Endothelial cell (in vitro differentiated cells): ENCODE results near the gene TSEN54. TPM values are rescaled to one million over a fixed set of nuclear protein-coding genes. Genes with fewer than 3 reads are reported as not detected.

Experiments used
- DNase-seq: peaks from one replicate; pipeline ENCODE4 v3.0.0; 2021; ENCODE audit warnings: low spot score
- H3K27ac Mint-ChIP-seq: one replicate; pipeline ENCODE4 v1.8.0; 2021; ENCODE audit warnings: mixed read lengths, inconsistent platforms; ENCODE audit not compliant: unreplicated experiment
- H3K27me3 Mint-ChIP-seq: one replicate; pipeline ENCODE4 v1.8.0; 2021; ENCODE audit warnings: mild to moderate bottlenecking, moderate library complexity, mixed read lengths, inconsistent platforms; ENCODE audit not compliant: unreplicated experiment
- H3K36me3 Mint-ChIP-seq: one replicate; pipeline ENCODE4 v1.8.0; 2021; ENCODE audit warnings: mild to moderate bottlenecking, low read depth, mixed read lengths, inconsistent platforms; ENCODE audit not compliant: unreplicated experiment
- H3K4me1 Mint-ChIP-seq: one replicate; pipeline ENCODE4 v1.8.0; 2021; ENCODE audit warnings: mild to moderate bottlenecking, mixed read lengths, inconsistent platforms; ENCODE audit not compliant: unreplicated experiment
- H3K4me3 Mint-ChIP-seq: one replicate; pipeline ENCODE4 v1.8.0; 2021; ENCODE audit warnings: mild to moderate bottlenecking, mixed read lengths, inconsistent platforms; ENCODE audit not compliant: unreplicated experiment
- H3K9me3 Mint-ChIP-seq: one replicate; pipeline ENCODE4 v1.8.0; 2021; ENCODE audit warnings: mixed read lengths, inconsistent platforms; ENCODE audit not compliant: unreplicated experiment
- CTCF ChIP-seq: fragments of 200-600 bp; sonication (generic); IDR thresholded peaks from one replicate; pipeline ENCODE4 v1.5.0; 2021; ENCODE audit warnings: antibody characterized with exemption; ENCODE audit not compliant: unreplicated experiment
- total RNA-seq: library from RNA; stranded (reverse); fragmentation: NEBNext Ultra II Directional; extraction: Animal tissue kit (Norgen Biotek cat#: 25700); gene quantifications from one replicate; pipeline ENCODE4 v1.2.1, GENCODE V29; 2021; ENCODE audit not compliant: unreplicated experiment

Gene TSEN54
- total RNA-seq, 1 donor from 2014 or later, result 18.8 TPM

GRCh38 chr17:75507733-75508719 is 8.3 kb upstream of the TSEN54 start:
- DNase-seq, result no peak
- peak overlapping the region; percentile 36 for H3K27ac Mint-ChIP-seq
- H3K27me3 Mint-ChIP-seq, result peaks cover 13% of the 10 kb centered on the region
- H3K9me3 Mint-ChIP-seq, result no peaks in the 10 kb centered on the region
- peaks cover 14% of the 10 kb centered on the region for H3K4me1 Mint-ChIP-seq
- no peak for TF ChIP-seq CTCF
- no peak overlapping the region for H3K4me3 Mint-ChIP-seq
- peaks cover 9% of the 10 kb centered on the region for H3K36me3 Mint-ChIP-seq

GRCh38 chr17:75508931-75509361 is 7.4 kb upstream of the TSEN54 start:
- H3K27me3 Mint-ChIP-seq, result peaks cover 16% of the 10 kb centered on the region
- H3K27ac Mint-ChIP-seq, result no peak overlapping the region
- H3K9me3 Mint-ChIP-seq, result no peaks in the 10 kb centered on the region
- DNase-seq, result no peak
- TF ChIP-seq CTCF, result no peak
- peaks cover 9% of the 10 kb centered on the region for H3K36me3 Mint-ChIP-seq
- peaks cover 23% of the 10 kb centered on the region for H3K4me1 Mint-ChIP-seq
- H3K4me3 Mint-ChIP-seq, result no peak overlapping the region

- TF ChIP-seq CTCF, result no peak
- no peak for DNase-seq
- H3K9me3 Mint-ChIP-seq, result no peaks in the 10 kb centered on the region
- H3K4me1 Mint-ChIP-seq, result peaks cover 25% of the 10 kb centered on the region
- peak overlapping the region; percentile 72 for H3K27ac Mint-ChIP-seq
- peaks cover 9% of the 10 kb centered on the region for H3K36me3 Mint-ChIP-seq
- peak overlapping the region; percentile 71 for H3K4me3 Mint-ChIP-seq
- H3K27me3 Mint-ChIP-seq, result peaks cover 17% of the 10 kb centered on the region
These were observed 6.6 kb upstream of the TSEN54 start for GRCh38 chr17:75509528-75510258.

- Mint-ChIP-seq H3K27me3 (peaks cover 14% of the 10 kb centered on the region), H3K27ac (no peak overlapping the region), H3K4me3 (no peak overlapping the region), H3K36me3 (no peaks in the 10 kb centered on the region), H3K4me1 (peaks cover 25% of the 10 kb centered on the region), H3K9me3 (no peaks in the 10 kb centered on the region)
- no peak for DNase-seq
- no peak for TF ChIP-seq CTCF
These were observed 5.1 kb upstream of the TSEN54 start for GRCh38 chr17:75511270-75511609.
